ENCODE results near the gene GALP. TPM values are rescaled to one million over a fixed set of nuclear protein-coding genes. Genes with fewer than 3 reads are reported as not detected.

GALP gene
- total RNA-seq, 2 donors from 2014 or later, result not detected

DNA sequence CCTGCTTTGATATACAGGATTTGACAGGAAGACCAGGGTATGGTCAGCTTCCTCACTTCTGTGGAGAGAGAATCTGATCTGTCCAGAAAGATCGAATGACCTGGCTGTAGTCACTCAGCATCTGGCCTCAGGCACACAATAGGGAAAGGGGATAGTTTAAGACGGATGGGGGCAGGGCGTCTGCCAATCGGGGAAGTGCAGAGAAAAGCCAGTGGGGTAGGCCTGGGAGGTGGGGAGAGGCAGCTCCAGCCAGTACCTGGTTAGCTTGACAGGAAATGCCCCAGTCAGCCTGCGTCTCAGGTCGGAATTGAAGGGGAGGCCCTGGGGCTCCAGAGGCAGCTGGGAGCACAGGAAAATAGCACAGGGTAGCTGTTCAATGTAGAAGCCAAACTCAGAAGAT lies 22.3 kb upstream of the GALP start:
- Mint-ChIP-seq H3K36me3 (ENCODE audit: low read depth) (peaks cover 4% of the 10 kb centered on the region), H3K4me3 (no peak overlapping the region), H3K27ac (peak overlapping the region; percentile 81), H3K4me1 (peaks cover 11% of the 10 kb centered on the region), H3K27me3 (no peaks in the 10 kb centered on the region)
- H3K9me3 ChIP-seq (ENCODE audit: control insufficient read depth, low read length, poor library complexity, severe bottlenecking), result no peaks in the 10 kb centered on the region
- ATAC-seq (no peak), DNase-seq (no peak)

GRCh38 chr19:56155124-56155687 lies 20.6 kb upstream of the GALP start:
- H3K27ac Mint-ChIP-seq, result no peak overlapping the region
- H3K4me3 Mint-ChIP-seq, result no peak overlapping the region
- H3K9me3 ChIP-seq (ENCODE audit: control insufficient read depth, low read length, poor library complexity, severe bottlenecking), result no peaks in the 10 kb centered on the region
- no peak for DNase-seq
- no peak for ATAC-seq
- peaks cover 11% of the 10 kb centered on the region for H3K4me1 Mint-ChIP-seq
- H3K36me3 Mint-ChIP-seq (ENCODE audit: low read depth), result peaks cover 10% of the 10 kb centered on the region
- no peaks in the 10 kb centered on the region for H3K27me3 Mint-ChIP-seq

- Mint-ChIP-seq H3K4me3 (no peak overlapping the region), H3K4me1 (peaks cover 11% of the 10 kb centered on the region), H3K27ac (no peak overlapping the region), H3K27me3 (no peaks in the 10 kb centered on the region), H3K36me3 (ENCODE audit: low read depth) (peaks cover 10% of the 10 kb centered on the region)
- ATAC-seq, result no peak
- no peak for DNase-seq
- H3K9me3 ChIP-seq (ENCODE audit: control insufficient read depth, low read length, poor library complexity, severe bottlenecking), result no peaks in the 10 kb centered on the region
These were observed 19.0 kb upstream of the GALP start for GRCh38 chr19:56156768-56157167.

DNA sequence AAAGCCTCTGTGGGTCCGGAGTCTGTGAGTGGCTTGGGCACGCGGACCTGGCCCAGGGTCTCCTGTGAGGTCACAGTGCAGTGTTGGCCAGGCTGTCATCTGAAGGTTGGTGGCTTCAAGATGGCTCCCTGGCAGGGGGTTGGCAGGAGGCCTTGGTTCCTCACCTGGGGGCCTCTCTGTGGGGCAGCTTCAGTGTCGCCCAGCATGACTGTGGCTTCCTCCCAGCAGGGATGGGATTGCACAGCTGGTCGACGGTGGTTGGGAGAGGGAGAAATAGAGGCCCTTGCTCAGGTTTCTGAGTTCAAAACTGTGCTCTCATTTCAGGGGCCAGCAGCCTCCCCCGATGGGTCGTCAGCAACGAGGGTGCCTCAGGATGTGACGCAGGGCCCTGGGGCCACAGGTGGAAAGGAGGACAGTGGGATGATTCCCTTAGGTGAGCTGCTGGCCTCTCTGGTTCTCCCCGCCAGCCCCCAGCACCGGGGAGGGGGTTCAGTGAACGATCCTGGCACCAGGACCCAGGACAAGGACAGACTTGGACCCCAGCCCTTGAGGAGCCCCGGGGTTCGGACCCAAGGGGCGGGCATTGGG lies 17.5 kb upstream of the GALP start:
- peaks cover 10% of the 10 kb centered on the region for H3K36me3 Mint-ChIP-seq (ENCODE audit: low read depth)
- H3K4me3 Mint-ChIP-seq, result no peak overlapping the region
- H3K9me3 ChIP-seq (ENCODE audit: control insufficient read depth, low read length, poor library complexity, severe bottlenecking), result no peaks in the 10 kb centered on the region
- no peaks in the 10 kb centered on the region for H3K27me3 Mint-ChIP-seq
- ATAC-seq (no peak), DNase-seq (no peak)
- no peak overlapping the region for H3K27ac Mint-ChIP-seq
- peaks cover 12% of the 10 kb centered on the region for H3K4me1 Mint-ChIP-seq

- Mint-ChIP-seq H3K4me1 (peaks cover 7% of the 10 kb centered on the region), H3K36me3 (ENCODE audit: low read depth) (peaks cover 7% of the 10 kb centered on the region), H3K4me3 (no peak overlapping the region), H3K27me3 (no peaks in the 10 kb centered on the region), H3K27ac (no peak overlapping the region)
- no peak for ATAC-seq
- H3K9me3 ChIP-seq (ENCODE audit: control insufficient read depth, low read length, poor library complexity, severe bottlenecking), result no peaks in the 10 kb centered on the region
- DNase-seq, result no peak
These were observed 16.7 kb upstream of the GALP start for GRCh38 chr19:56159009-56159559.

DNA sequence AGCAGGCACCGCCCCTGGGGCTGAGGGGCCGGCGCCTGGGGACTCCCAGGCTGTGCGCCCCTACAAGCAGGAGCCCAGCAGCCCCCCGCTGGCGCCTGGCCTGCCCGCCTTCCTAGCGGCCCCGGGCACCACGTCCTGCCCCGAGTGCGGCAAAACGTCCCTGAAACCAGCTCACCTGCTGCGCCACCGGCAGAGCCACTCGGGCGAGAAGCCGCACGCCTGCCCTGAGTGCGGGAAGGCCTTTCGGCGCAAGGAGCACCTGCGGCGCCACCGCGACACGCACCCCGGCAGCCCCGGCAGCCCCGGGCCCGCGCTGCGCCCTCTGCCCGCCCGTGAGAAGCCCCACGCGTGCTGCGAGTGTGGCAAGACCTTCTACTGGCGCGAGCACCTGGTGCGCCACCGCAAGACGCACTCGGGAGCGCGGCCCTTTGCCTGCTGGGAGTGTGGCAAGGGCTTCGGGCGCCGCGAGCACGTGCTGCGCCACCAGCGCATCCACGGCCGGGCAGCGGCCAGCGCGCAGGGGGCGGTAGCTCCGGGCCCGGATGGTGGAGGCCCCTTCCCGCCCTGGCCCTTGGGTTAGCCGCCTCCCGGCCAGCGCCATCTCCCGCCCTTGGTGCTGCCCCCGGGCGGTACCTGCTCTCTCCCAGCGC lies 16.1 kb upstream of the GALP start:
- H3K27me3 Mint-ChIP-seq, result no peaks in the 10 kb centered on the region
- H3K4me3 Mint-ChIP-seq, result no peak overlapping the region
- H3K36me3 Mint-ChIP-seq (ENCODE audit: low read depth), result peaks cover 7% of the 10 kb centered on the region
- H3K4me1 Mint-ChIP-seq, result peaks cover 7% of the 10 kb centered on the region
- DNase-seq (no peak), ATAC-seq (no peak)
- H3K27ac Mint-ChIP-seq, result no peak overlapping the region
- H3K9me3 ChIP-seq (ENCODE audit: control insufficient read depth, low read length, poor library complexity, severe bottlenecking), result no peaks in the 10 kb centered on the region

DNA sequence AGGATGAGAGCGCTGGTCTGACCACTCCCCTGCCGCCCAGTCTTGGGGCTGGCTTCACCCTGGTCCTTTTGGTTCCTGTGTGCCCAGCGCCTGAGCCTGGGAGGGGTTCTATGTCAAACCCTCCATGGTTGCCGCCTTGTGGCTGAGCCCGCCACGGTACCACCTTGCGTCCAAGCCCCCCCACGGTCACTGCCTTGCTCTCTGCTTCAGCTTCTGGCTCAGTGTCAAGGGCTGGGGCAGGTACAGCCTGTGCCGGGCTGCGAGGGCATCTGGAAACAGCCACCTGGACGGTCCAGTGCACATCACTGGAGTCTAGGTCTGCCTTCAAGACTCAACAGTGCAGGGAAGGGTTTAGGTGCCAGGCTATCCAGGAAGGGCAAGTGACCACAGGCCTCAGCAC lies 14.3 kb upstream of the GALP start:
- no peaks in the 10 kb centered on the region for H3K9me3 ChIP-seq (ENCODE audit: control insufficient read depth, low read length, poor library complexity, severe bottlenecking)
- H3K4me3 Mint-ChIP-seq, result no peak overlapping the region
- DNase-seq (no peak), ATAC-seq (no peak)
- peaks cover 7% of the 10 kb centered on the region for H3K4me1 Mint-ChIP-seq
- peaks cover 4% of the 10 kb centered on the region for H3K27me3 Mint-ChIP-seq
- peaks cover 7% of the 10 kb centered on the region for H3K36me3 Mint-ChIP-seq (ENCODE audit: low read depth)
- no peak overlapping the region for H3K27ac Mint-ChIP-seq

- no peak overlapping the region for H3K27ac Mint-ChIP-seq
- H3K4me1 Mint-ChIP-seq, result peaks cover 7% of the 10 kb centered on the region
- H3K27me3 Mint-ChIP-seq, result peaks cover 4% of the 10 kb centered on the region
- DNase-seq (no peak), ATAC-seq (no peak)
- no peak overlapping the region for H3K4me3 Mint-ChIP-seq
- H3K9me3 ChIP-seq (ENCODE audit: control insufficient read depth, low read length, poor library complexity, severe bottlenecking), result no peaks in the 10 kb centered on the region
- peaks cover 7% of the 10 kb centered on the region for H3K36me3 Mint-ChIP-seq (ENCODE audit: low read depth)
These were observed 13.6 kb upstream of the GALP start for GRCh38 chr19:56162258-56162657.

GRCh38 chr19:56163097-56163496 lies 12.7 kb upstream of the GALP start:
- Mint-ChIP-seq H3K36me3 (ENCODE audit: low read depth) (peaks cover 7% of the 10 kb centered on the region), H3K27ac (no peak overlapping the region), H3K4me1 (peaks cover 7% of the 10 kb centered on the region), H3K4me3 (no peak overlapping the region), H3K27me3 (peaks cover 4% of the 10 kb centered on the region)
- H3K9me3 ChIP-seq (ENCODE audit: control insufficient read depth, low read length, poor library complexity, severe bottlenecking), result no peaks in the 10 kb centered on the region
- ATAC-seq (no peak), DNase-seq (no peak)

- DNase-seq (no peak), ATAC-seq (no peak)
- Mint-ChIP-seq H3K27me3 (peaks cover 16% of the 10 kb centered on the region), H3K4me1 (peaks cover 6% of the 10 kb centered on the region), H3K4me3 (no peak overlapping the region), H3K36me3 (ENCODE audit: low read depth) (no peaks in the 10 kb centered on the region), H3K27ac (no peak overlapping the region)
- no peaks in the 10 kb centered on the region for H3K9me3 ChIP-seq (ENCODE audit: control insufficient read depth, low read length, poor library complexity, severe bottlenecking)
These were observed 8.7 kb upstream of the GALP start for GRCh38 chr19:56167064-56167578.

DNA sequence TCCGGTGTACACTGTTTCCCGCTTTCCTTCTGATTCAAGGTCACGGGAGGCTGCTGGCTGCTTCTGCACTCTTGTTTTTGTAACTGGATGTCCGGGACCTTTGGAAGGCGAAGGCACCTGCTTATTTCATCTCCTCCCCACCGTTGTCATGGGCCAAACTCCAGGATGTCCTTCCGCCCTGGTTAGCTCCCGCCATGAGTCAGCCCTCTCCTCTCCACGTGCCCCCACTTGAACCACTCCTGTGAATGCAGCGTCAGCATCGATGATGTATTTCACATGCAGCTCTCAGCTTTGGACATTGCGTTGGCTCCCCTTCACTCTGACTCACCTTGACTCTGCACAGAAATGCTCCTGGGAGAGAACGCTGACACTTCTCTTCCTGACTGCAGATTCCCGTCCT lies 5.5 kb upstream of the GALP start:
- Mint-ChIP-seq H3K27me3 (peaks cover 23% of the 10 kb centered on the region), H3K4me1 (no peaks in the 10 kb centered on the region), H3K27ac (no peak overlapping the region), H3K4me3 (no peak overlapping the region), H3K36me3 (ENCODE audit: low read depth) (no peaks in the 10 kb centered on the region)
- no peaks in the 10 kb centered on the region for H3K9me3 ChIP-seq (ENCODE audit: control insufficient read depth, low read length, poor library complexity, severe bottlenecking)
- no peak for ATAC-seq
- DNase-seq, result no peak

GRCh38 chr19:56174086-56174485 lies 1.7 kb upstream of the GALP start:
- H3K4me3 Mint-ChIP-seq, result no peak overlapping the region
- peaks cover 29% of the 10 kb centered on the region for H3K27me3 Mint-ChIP-seq
- no peak for ATAC-seq
- DNase-seq, result no peak
- no peaks in the 10 kb centered on the region for H3K36me3 Mint-ChIP-seq (ENCODE audit: low read depth)
- H3K9me3 ChIP-seq (ENCODE audit: control insufficient read depth, low read length, poor library complexity, severe bottlenecking), result no peaks in the 10 kb centered on the region
- no peak overlapping the region for H3K27ac Mint-ChIP-seq
- H3K4me1 Mint-ChIP-seq, result no peaks in the 10 kb centered on the region

GRCh38 chr19:56174550-56174949 lies 1.3 kb upstream of the GALP start:
- no peaks in the 10 kb centered on the region for H3K9me3 ChIP-seq (ENCODE audit: control insufficient read depth, low read length, poor library complexity, severe bottlenecking)
- H3K4me3 Mint-ChIP-seq, result no peak overlapping the region
- DNase-seq (no peak), ATAC-seq (no peak)
- no peaks in the 10 kb centered on the region for H3K4me1 Mint-ChIP-seq
- H3K36me3 Mint-ChIP-seq (ENCODE audit: low read depth), result no peaks in the 10 kb centered on the region
- H3K27ac Mint-ChIP-seq, result no peak overlapping the region
- H3K27me3 Mint-ChIP-seq, result peaks cover 29% of the 10 kb centered on the region

Measured in T-helper 17 cell (primary cell).